ENCODE results near the gene ANKMY1.

DNA sequence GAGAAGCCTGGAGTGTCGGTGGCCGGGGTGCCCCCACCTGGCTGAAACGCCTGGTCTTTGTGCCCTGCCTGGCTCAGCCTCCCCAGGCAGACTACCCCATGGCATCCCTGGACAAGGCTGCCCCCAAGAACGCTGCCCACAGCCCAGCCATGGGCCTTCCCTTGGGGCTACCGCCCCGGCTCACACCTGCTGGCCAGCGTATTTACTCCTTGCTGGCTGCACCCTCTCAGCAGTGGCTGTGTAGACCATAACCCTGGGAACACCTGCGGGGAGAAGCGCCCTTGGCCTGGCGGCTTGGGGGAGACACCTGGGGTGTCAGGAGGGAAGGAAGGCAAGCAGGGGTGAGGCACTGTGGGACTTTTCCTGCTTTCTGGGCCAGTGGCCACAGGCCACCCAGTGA is 46.1 kb upstream of the ANKMY1 start:
- TF ChIP-seq, protein P1, sequence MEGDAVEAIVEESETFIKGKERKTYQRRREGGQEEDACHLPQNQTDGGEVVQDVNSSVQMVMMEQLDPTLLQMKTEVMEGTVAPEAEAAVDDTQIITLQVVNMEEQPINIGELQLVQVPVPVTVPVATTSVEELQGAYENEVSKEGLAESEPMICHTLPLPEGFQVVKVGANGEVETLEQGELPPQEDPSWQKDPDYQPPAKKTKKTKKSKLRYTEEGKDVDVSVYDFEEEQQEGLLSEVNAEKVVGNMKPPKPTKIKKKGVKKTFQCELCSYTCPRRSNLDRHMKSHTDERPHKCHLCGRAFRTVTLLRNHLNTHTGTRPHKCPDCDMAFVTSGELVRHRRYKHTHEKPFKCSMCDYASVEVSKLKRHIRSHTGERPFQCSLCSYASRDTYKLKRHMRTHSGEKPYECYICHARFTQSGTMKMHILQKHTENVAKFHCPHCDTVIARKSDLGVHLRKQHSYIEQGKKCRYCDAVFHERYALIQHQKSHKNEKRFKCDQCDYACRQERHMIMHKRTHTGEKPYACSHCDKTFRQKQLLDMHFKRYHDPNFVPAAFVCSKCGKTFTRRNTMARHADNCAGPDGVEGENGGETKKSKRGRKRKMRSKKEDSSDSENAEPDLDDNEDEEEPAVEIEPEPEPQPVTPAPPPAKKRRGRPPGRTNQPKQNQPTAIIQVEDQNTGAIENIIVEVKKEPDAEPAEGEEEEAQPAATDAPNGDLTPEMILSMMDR (IDR thresholded peaks at IDR 0.05; ENCODE audit: insufficient read depth, low read depth, low read length), result no peak
- TF ChIP-seq EZH2 (IDR thresholded peaks at IDR 0.05; ENCODE audit: insufficient read depth, low read length), result no peak

All from astrocyte (in vitro differentiated cells and primary cell).